Left lung (tissue), 4 donors: Measurements from ENCODE around the gene KRABD2.

ENCODE experiments used
- ATAC-seq: fragments of 200-7000 bp; cut with Tn5 transposase; one replicate; pipeline ENCODE4 v1.9.1; 2020; ENCODE audit warnings: moderate library complexity
- DNase-seq, 4 donors: peaks; one replicate each; pipeline ENCODE4 v3.0.0-alpha.2; 2013 to 2020
- H3K27ac ChIP-seq, 2 donors: fragments of 200-600 bp; sonication (generic) in 1 of 2; one replicate each; pipeline versions ENCODE4 v1.5.0 to v1.8.0; 2020 to 2021
- H3K27me3 ChIP-seq, 2 donors: fragments of 200-600 bp; sonication (generic) in 1 of 2; one replicate each; pipeline versions ENCODE4 v1.5.0 to v1.8.0; 2020 to 2021
- H3K36me3 ChIP-seq, 2 donors: fragments of 200-600 bp; sonication (generic) in 1 of 2; one replicate each; pipeline versions ENCODE4 v1.5.0 to v1.8.0; 2020 to 2021
- H3K4me1 ChIP-seq, 2 donors: fragments of 200-600 bp; one replicate each; pipeline ENCODE4 v1.8.0; 2021
- H3K4me3 ChIP-seq, 2 donors: fragments of 200-600 bp; sonication (generic) in 1 of 2; one replicate each; pipeline versions ENCODE4 v1.5.0 to v1.8.0; 2020 to 2021; ENCODE audit warnings: mild to moderate bottlenecking in 1 of 2
- H3K9me3 ChIP-seq, 2 donors: fragments of 200-600 bp; sonication (generic) in 1 of 2; one replicate each; pipeline versions ENCODE4 v1.5.0 to v1.8.0; 2020 to 2021
- CTCF ChIP-seq, 2 donors: fragments of 200-600 bp; sonication (generic) in 1 of 2; IDR thresholded peaks; one replicate each; pipeline versions ENCODE4 v1.5.0 to v1.8.0; 2021; ENCODE audit warnings: antibody characterized with exemption in 2 of 2
- intact Hi-C, 2 donors: fragments of 100-400 bp; cut with DNase I; formaldehyde crosslinking; loops; one replicate each; pipeline versions ENCODE4 v1.11.2 to v1.14.2; 2022
- donor health status: DM: no; HTN: yes; CAD: no.
- donor health status: DM: no; HTN: no; CAD: no.

KRABD2 gene

DNA sequence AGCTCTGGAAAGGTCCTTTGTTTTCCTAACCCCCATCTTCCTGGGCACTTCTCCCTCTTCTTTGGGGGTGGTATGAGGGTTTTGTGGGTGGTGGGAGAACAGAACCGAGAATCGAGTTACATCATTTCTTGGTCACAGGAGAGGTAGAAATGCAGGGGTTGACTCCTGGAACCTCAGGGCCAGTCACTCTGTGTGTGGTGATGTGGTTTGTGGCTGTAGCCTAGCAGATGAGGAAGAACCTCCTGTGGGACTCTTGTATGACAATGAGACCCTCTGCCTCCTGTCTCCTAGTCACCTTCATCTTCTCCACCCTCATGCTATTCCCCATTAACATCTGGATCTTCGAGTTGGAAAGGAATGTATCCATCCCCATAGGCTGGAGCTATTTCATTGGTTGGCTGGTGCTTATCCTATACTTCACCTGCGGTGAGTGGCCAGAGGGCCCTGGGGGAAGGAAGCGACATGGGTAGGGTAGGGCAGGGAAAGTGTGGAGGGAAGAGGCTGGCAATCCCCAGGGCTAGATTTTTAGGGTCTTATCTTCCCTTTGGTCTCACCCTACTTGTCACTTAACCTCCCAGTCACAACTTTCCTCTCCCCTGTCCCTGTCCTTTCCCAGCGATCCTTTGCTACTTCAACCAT is 31.3 kb downstream of the KRABD2 start:
- Histone ChIP-seq H3K4me3 (no peak overlapping the region), H3K9me3 (no peaks in the 10 kb centered on the region), H3K27me3 (peaks cover 0 to 31% of the 10 kb centered on the region in 2 donors), H3K4me1 (no peaks in the 10 kb centered on the region), H3K27ac (no peak overlapping the region), H3K36me3 (no peaks in the 10 kb centered on the region)
- TF ChIP-seq CTCF (IDR thresholded peaks at IDR 0.05): no peak
- ATAC-seq: no peak
- no peak for DNase-seq
- intact Hi-C loops: no loop called here

DNA sequence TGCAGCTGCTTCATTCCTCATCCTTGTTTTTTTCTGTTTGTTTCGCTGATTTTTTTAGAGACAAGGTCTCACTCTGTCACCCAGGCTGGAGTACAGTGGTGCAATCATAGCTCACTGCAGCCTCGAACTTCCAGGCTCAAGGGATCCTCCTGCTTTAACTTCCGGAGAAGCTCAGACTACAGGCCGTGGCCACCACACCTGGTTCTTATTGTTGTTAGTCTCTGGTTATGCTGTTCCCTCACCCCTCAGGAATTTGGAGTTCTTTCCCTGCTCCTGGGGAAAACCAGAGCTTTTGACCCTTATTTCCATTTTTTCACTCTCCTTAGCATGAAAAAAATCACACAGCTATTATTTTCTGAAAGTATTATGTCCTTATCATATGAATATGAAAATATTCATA is 35.0 kb downstream of the KRABD2 start:
- H3K4me3 ChIP-seq: no peak overlapping the region
- no peaks in the 10 kb centered on the region for H3K9me3 ChIP-seq
- TF ChIP-seq CTCF (IDR thresholded peaks at IDR 0.05): no peak
- peaks cover 0 to 4% of the 10 kb centered on the region in 2 donors for H3K27me3 ChIP-seq
- no peak for ATAC-seq
- H3K4me1 ChIP-seq: peaks cover 0 to 6% of the 10 kb centered on the region in 2 donors
- intact Hi-C loops: no loop called here
- H3K27ac ChIP-seq: no peak overlapping the region
- no peak for DNase-seq
- H3K36me3 ChIP-seq: no peaks in the 10 kb centered on the region

DNA sequence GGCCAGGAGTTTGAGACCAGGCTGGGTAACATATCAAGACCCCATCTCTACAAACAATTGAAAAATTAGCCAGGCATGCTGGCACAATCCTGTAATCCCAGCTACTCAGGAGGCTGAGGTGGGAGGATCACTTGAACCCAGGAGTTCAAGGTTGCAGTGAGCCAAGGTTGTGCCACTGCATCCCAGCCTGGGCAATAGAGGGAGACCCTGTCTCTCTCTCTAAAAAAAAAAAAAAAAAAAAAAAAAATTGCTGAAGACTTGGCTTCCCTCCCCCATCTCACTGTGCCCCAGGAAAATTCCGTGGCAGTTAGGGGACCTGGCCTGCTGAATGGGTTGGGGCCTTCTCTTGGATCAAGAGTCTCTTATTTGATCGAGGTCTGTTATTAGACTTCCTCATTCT is 37.0 kb downstream of the KRABD2 start, which contains the start of gene ODF4:
Gene ODF4, plus strand, starts transcription at position 301 of the 400 bp plus-strand sequence. CDS start 212 bp downstream, outside the sequence.
- ATAC-seq: no peak
- no peak for DNase-seq
- Histone ChIP-seq H3K4me1 (peaks cover 0 to 6% of the 10 kb centered on the region in 2 donors), H3K27me3 (no peaks in the 10 kb centered on the region), H3K27ac (no peak within 1 kb of the TSS), H3K4me3 (no peak within 1 kb of the TSS), H3K9me3 (no peaks in the 10 kb centered on the region), H3K36me3 (no peaks in the 10 kb centered on the region)
- no peak for TF ChIP-seq CTCF (IDR thresholded peaks at IDR 0.05)
- intact Hi-C loops: no loop called here

GRCh38 chr17:8338753-8339140 is 37.8 kb downstream of the KRABD2 start:
- no peak overlapping the region for H3K4me3 ChIP-seq
- H3K4me1 ChIP-seq: peaks cover 0 to 6% of the 10 kb centered on the region in 2 donors
- TF ChIP-seq CTCF (IDR thresholded peaks at IDR 0.05): no peak
- DNase-seq: no peak
- no peaks in the 10 kb centered on the region for H3K36me3 ChIP-seq
- intact Hi-C loops: no loop called here
- H3K27me3 ChIP-seq: no peaks in the 10 kb centered on the region
- no peak for ATAC-seq
- no peak overlapping the region for H3K27ac ChIP-seq
- H3K9me3 ChIP-seq: no peaks in the 10 kb centered on the region

DNA sequence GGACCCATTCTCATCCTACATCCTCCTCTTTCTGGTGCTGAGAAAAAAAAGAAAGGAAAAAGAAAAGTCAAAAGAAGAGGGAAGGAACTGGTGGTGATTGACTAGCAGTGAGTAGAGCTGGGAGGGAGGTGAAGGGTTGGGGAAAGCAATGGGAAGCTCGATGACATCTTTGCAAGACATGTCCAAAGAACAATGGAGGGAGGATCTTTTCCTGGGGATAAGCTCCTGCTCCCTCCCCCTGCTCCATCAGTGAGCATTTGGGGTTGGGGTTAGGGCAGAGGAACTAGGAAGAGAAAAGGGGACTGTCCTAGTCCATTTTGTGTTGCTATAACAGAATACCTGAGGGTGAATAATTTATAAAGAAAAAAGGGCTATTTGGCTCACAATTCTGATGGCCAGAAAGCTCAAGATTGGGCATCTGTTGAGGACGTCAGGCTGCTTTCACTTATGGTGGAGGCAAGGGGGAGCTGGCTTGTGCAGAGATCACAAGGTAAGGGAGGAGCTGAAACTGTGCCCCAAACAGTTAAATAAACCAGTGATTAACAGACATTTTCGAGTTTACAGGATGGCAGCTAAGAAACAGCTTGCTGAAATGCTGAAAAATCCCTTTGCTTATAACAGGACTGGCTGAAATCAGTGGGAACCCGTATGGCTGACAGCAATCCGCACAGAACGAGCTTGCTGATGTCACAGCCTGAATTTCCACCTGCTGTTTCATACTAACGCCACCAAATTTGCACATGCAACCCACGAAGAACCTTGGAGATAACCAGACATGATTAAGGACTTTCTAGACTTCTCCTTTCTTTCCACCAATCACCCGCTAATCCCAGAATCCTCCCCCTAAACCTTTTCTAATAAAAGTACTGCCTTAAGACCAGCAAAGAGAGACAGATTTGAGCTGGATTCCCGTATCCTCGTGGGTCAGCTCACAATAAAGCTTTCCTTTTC is 38.4 kb downstream of the KRABD2 start:
- H3K9me3 ChIP-seq: no peaks in the 10 kb centered on the region
- no peak overlapping the region for H3K27ac ChIP-seq
- H3K4me3 ChIP-seq: no peak overlapping the region
- H3K36me3 ChIP-seq: no peaks in the 10 kb centered on the region
- ATAC-seq (no peak), DNase-seq (no peak)
- no peak for TF ChIP-seq CTCF (IDR thresholded peaks at IDR 0.05)
- intact Hi-C loops: no loop called here
- no peaks in the 10 kb centered on the region for H3K27me3 ChIP-seq
- peaks cover 0 to 6% of the 10 kb centered on the region in 2 donors for H3K4me1 ChIP-seq
